HepG2 (cell line): Measurements from ENCODE around the gene PRDM11. TPM values are rescaled to one million over a fixed set of nuclear protein-coding genes. Genes with fewer than 3 reads are reported as not detected.

Source experiments
- ATAC-seq: fragments of 200-7000 bp; cut with Tn5 transposase; 3 replicates; pipeline ENCODE4 v1.9.1; 2020; ENCODE audit warnings: mild to moderate bottlenecking, moderate library complexity
- BruUV-seq: library from RNA; stranded (reverse); fragments of 400-500 nt; replicated peaks from 2 replicates; lab custom pipeline; 2021; lab: Mats Ljungman, UMichigan
- CTCF ChIA-PET: fragments of 300-600 bp; formaldehyde crosslinking; extraction: SDS; loops from one replicate; lab custom pipeline; 2021; ENCODE audit warnings: low total read pairs, inconsistent platforms, low intra/inter-chr PET ratio; lab: Yijun Ruan, JAX
- POLR2A ChIA-PET: fragments of 350-600 bp; sonication (Branson Sonifier 250); formaldehyde crosslinking; loops from one replicate; lab custom pipeline; 2020; ENCODE audit warnings: antibody characterized with exemption, inconsistent platforms; lab: Yijun Ruan, JAX
- DNase-seq: peaks from one replicate; pipeline ENCODE4 v3.0.0-alpha.2; 2015; ENCODE audit warnings: low spot score
- FAIRE-seq: peaks from 3 replicates; lab custom pipeline; 2011; peaks lifted over from hg19 to GRCh38; lab: Jason Lieb, UNC
- H2AFZ ChIP-seq: one replicate; pipeline ENCODE4 v1.6.1; 2011; ENCODE audit warnings: low read length, inconsistent platforms
- H3K27ac ChIP-seq: fragments of 300-600 bp; 3 replicates; pipeline ENCODE4 v1.8.0; 2011; ENCODE audit warnings: mixed run types, mild to moderate bottlenecking, mixed read lengths, low read length, inconsistent platforms; ENCODE audit not compliant: insufficient read depth; ENCODE audit errors: extremely low read length
- H3K27me3 ChIP-seq, 2 experiments: fragments of 200-600 bp in 1 of 2; 2 replicates in 1 of 2; 3 replicates in 1 of 2; pipeline versions ENCODE4 v1.6.0 to v1.8.0; 2011; ENCODE audit warnings: low read length in 2 of 2, mild to moderate bottlenecking in 2 of 2, moderate library complexity in 2 of 2, inconsistent platforms in 1 of 2; ENCODE audit not compliant: insufficient read depth in 2 of 2, control insufficient read depth in 1 of 2
- H3K36me3 ChIP-seq, 2 experiments: fragments of 200-600 bp in 1 of 2; replicated peaks in 1 of 2; 2 replicates in 1 of 2; 3 replicates in 1 of 2; pipeline versions ENCODE4 v1.5.1 to v1.8.0; 2011; ENCODE audit warnings: low read length in 2 of 2, inconsistent platforms in 1 of 2; ENCODE audit not compliant: insufficient read depth in 2 of 2, control insufficient read depth in 1 of 2
- H3K4me1 ChIP-seq: 2 replicates; pipeline ENCODE4 v1.5.1; 2012; ENCODE audit warnings: low read length, inconsistent platforms; ENCODE audit not compliant: insufficient read depth
- H3K4me2 ChIP-seq: 2 replicates; pipeline ENCODE4 v1.6.0; 2011; ENCODE audit warnings: low read depth, low read length, inconsistent platforms
- H3K4me3 ChIP-seq, 3 experiments: fragments of 200-600 bp in 1 of 3; sonication (generic), shearing (Covaris generic) in 1 of 3; replicated peaks in 1 of 3; 2 replicates each; pipeline ENCODE4 v1.5.1; 2011 to 2016; ENCODE audit warnings: low read length in 3 of 3, inconsistent platforms in 2 of 3, low read depth in 2 of 3, mild to moderate bottlenecking in 2 of 3, control low read depth in 1 of 3, mixed read lengths in 1 of 3; ENCODE audit not compliant: insufficient read depth in 1 of 3
- H3K79me2 ChIP-seq: one replicate; pipeline ENCODE4 v1.6.1; 2011; ENCODE audit warnings: low read length, inconsistent platforms; ENCODE audit not compliant: insufficient read depth
- H3K9ac ChIP-seq: 2 replicates; pipeline ENCODE4 v1.6.0; 2011; ENCODE audit warnings: mild to moderate bottlenecking, low read depth, low read length, inconsistent platforms; ENCODE audit not compliant: insufficient read depth
- H3K9me3 ChIP-seq: 2 replicates; pipeline ENCODE4 v1.5.1; 2012; ENCODE audit warnings: mild to moderate bottlenecking, low read length
- H4K20me1 ChIP-seq: 2 replicates; pipeline ENCODE4 v1.6.0; 2011; ENCODE audit warnings: inconsistent platforms, mild to moderate bottlenecking, low read length, moderate library complexity; ENCODE audit not compliant: insufficient read depth
- ELK4 ChIP-seq: sonication (generic); formaldehyde crosslinking; IDR thresholded peaks from 2 replicates; pipeline ENCODE4 v1.9.0; 2021; ENCODE audit warnings: missing genetic modification reagents, borderline replicate concordance
- GATAD1 ChIP-seq: IDR thresholded peaks from 2 replicates; pipeline ENCODE4 v1.6.1; 2016; ENCODE audit warnings: missing genetic modification reagents, missing compliant biosample characterization
- HNRNPK ChIP-seq: fragments of 200-400 bp; formaldehyde crosslinking; IDR thresholded peaks from 2 replicates; pipeline ENCODE4 v1.6.1; 2018; ENCODE audit warnings: low read length, low read depth, moderate library complexity, mild to moderate bottlenecking; ENCODE audit not compliant: poor library complexity, severe bottlenecking
- NAIF1 ChIP-seq: sonication (generic); formaldehyde crosslinking; IDR thresholded peaks from 2 replicates; pipeline ENCODE4 v1.5.0; 2020; ENCODE audit warnings: mild to moderate bottlenecking, missing genetic modification reagents, borderline replicate concordance
- TERF1 ChIP-seq: sonication (generic); formaldehyde crosslinking; IDR thresholded peaks from 2 replicates; pipeline ENCODE4 v1.8.0; 2022; ENCODE audit warnings: mild to moderate bottlenecking, missing genetic modification reagents, moderate library complexity
- ZNF432 ChIP-seq: sonication (generic); formaldehyde crosslinking; IDR thresholded peaks from 2 replicates; pipeline ENCODE4 v1.5.0; 2020; ENCODE audit warnings: missing genetic modification reagents, mild to moderate bottlenecking, borderline replicate concordance
- ZSCAN12 ChIP-seq: sonication (generic); formaldehyde crosslinking; IDR thresholded peaks from 2 replicates; pipeline ENCODE4 v1.9.0; 2021; ENCODE audit warnings: mild to moderate bottlenecking, missing genetic modification reagents
- WGBS: methylation state at CpG from one replicate; pipeline ENCODE4 v1.1.6; 2017; ENCODE audit warnings: low lambda C conversion rate; 5-methylcytosine and 5-hydroxymethylcytosine counted together
- in situ Hi-C: cut with HindIII; loops from 2 replicates; pipeline ENCODE4 v1.10.0; 2017; ENCODE audit warnings: low pct_unique_long_range_greater_than_20kb; ENCODE audit not compliant: extremely low pct_ligation_motif_present
- intact Hi-C: fragments of 100-400 bp; cut with micrococcal nuclease; formaldehyde crosslinking; loops from one replicate; pipeline ENCODE4 v1.10.0; 2022; ENCODE audit not compliant: unreplicated experiment
- polyA plus RNA-seq, 8 experiments: library from polyadenylated mRNA; depleted of rRNA in 3 of 8; stranded (reverse) in 7 of 8; unstranded in 1 of 8; fragments of >200 nt; fragmentation: Illumina TruSeq in 4 of 8; extraction: Trizol in 4 of 8; gene quantifications; 2 replicates each; pipeline versions ENCODE4 v1.2.1 to v1.2.3, GENCODE V29; 2011 to 2016; ENCODE audit warnings: low read depth in 4 of 8, missing spikeins in 1 of 8, mixed read lengths in 1 of 8; ENCODE audit not compliant: insufficient read depth in 1 of 8
- total RNA-seq, 5 experiments: library from RNA; depleted of rRNA; stranded (reverse); fragments of >200 nt; fragmentation: Illumina TruSeq; extraction: Trizol; gene quantifications; 2 replicates each; pipeline ENCODE4 v1.2.3, GENCODE V29; 2016; ENCODE audit warnings: low read depth in 1 of 5

The PRDM11 gene
- total and polyA plus RNA-seq, 2 of the 13 experiments (the other 11 are each of a cell fraction or from before 2014, with no cell fraction given), result 3.4 to 4.7 TPM

- Histone ChIP-seq H3K4me3 (no peak overlapping the region), H3K27me3 (no peaks in the 10 kb centered on the region), H3K79me2 (no peaks in the 10 kb centered on the region), H3K4me1 (no peaks in the 10 kb centered on the region), H3K9me3 (no peaks in the 10 kb centered on the region), H3K36me3 (no peaks in the 10 kb centered on the region), H3K27ac (no peak overlapping the region), H2AFZ (no peak overlapping the region), H4K20me1 (no peaks in the 10 kb centered on the region), H3K4me2 (no peak overlapping the region), H3K9ac (no peak overlapping the region)
- in situ Hi-C loops (no loop called here), intact Hi-C loops (no loop called here)
- FAIRE-seq, result no peak
- WGBS, result 94% methylated on average over 6 of the region's 6 CpGs
- ChIA-PET POLR2A (no interaction called here), CTCF (no interaction called here)
- BruUV-seq, result no TSS peak
- ATAC-seq, result no peak
- no peak for TF ChIP-seq ELK4 (CRISPR knock-in tag)
- no peak for TF ChIP-seq HNRNPK
- no peak for TF ChIP-seq ZSCAN12 (CRISPR knock-in tag)
- no peak for TF ChIP-seq GATAD1
- TF ChIP-seq NAIF1 (CRISPR knock-in tag), result no peak
- no peak for TF ChIP-seq ZNF432 (CRISPR knock-in tag)
- no peak for TF ChIP-seq TERF1
- no peak for DNase-seq
Measured at GRCh38 chr11:45193695-45194094, 47.3 kb downstream of the PRDM11 start.
